SJSA1 (cell line): ENCODE data around the gene SH3D19. TPM values are rescaled to one million over a fixed set of nuclear protein-coding genes. Genes with fewer than 3 reads are reported as not detected.
"Not testable (repeated sequence)": the region's sequence is repeated elsewhere in the genome, so short reads cannot be mapped to it uniquely, and the experiment has no call there.

Experiments used
- DNase-seq, 2 experiments: peaks; one replicate each; pipeline ENCODE4 v3.0.0-alpha.2; 2015 to 2020; ENCODE audit warnings: low spot score in 2 of 2, low read depth in 1 of 2
- H3K27ac ChIP-seq: fragments of 250-450 bp; sonication (Bioruptor Pico); 2 replicates; pipeline ENCODE4 v1.5.1; 2020; ENCODE audit warnings: mild to moderate bottlenecking, moderate library complexity
- H3K27me3 ChIP-seq: fragments of 250-450 bp; sonication (Bioruptor Pico); replicated peaks from 2 replicates; pipeline ENCODE4 v1.5.1; 2020; ENCODE audit warnings: mild to moderate bottlenecking, moderate library complexity
- H3K36me3 ChIP-seq: fragments of 250-450 bp; sonication (Bioruptor Pico); 2 replicates; pipeline ENCODE4 v1.5.1; 2020; ENCODE audit warnings: mild to moderate bottlenecking
- H3K4me1 ChIP-seq: fragments of 250-450 bp; sonication (Bioruptor Pico); replicated peaks from 2 replicates; pipeline ENCODE4 v1.6.1; 2021; ENCODE audit warnings: mild to moderate bottlenecking
- H3K4me3 ChIP-seq: fragments of 250-450 bp; sonication (Bioruptor Pico); 2 replicates; pipeline ENCODE4 v1.5.1; 2020; ENCODE audit warnings: mild to moderate bottlenecking
- H3K9me3 ChIP-seq: fragments of 250-450 bp; sonication (Bioruptor Pico); replicated peaks from 2 replicates; pipeline ENCODE4 v1.5.1; 2020; ENCODE audit warnings: mild to moderate bottlenecking
- total RNA-seq: library from RNA; depleted of rRNA; stranded (reverse); fragments of >200 nt; shearing (Covaris generic); gene quantifications from 2 replicates; pipeline ENCODE4 v1.2.3, GENCODE V29; 2014; rRNA removed

SH3D19 gene
- total RNA-seq, 1 experiment from 2014 or later = 6.9 TPM

DNA sequence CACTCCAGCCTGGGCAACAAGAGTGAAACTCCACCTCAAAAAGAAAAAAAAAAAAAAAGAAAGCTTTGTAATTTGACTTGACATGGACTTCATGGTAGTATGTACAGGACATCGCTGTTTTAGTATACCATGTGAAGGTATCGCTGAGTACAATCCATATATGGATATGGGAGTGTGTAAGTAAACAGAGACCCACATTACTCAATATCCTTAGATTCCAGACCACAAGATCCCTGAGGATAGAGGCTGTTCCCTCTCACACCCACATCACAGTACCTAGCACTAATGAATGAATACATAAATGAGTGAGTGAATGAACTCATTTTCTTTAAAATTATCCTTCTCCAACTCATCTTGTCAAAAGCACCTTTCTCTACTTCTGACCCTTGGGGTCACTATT lies 234.4 kb downstream of the SH3D19 start:
- H3K27me3 ChIP-seq = no peaks in the 10 kb centered on the region
- H3K27ac ChIP-seq = no peak overlapping the region
- no peaks in the 10 kb centered on the region for H3K36me3 ChIP-seq
- H3K4me1 ChIP-seq = no peaks in the 10 kb centered on the region
- H3K9me3 ChIP-seq = no peaks in the 10 kb centered on the region
- DNase-seq = no peak
- H3K4me3 ChIP-seq = no peak overlapping the region

GRCh38 chr4:151087467-151087866 lies 237.9 kb downstream of the SH3D19 start:
- H3K36me3 ChIP-seq = no peaks in the 10 kb centered on the region
- H3K4me1 ChIP-seq = no peaks in the 10 kb centered on the region
- H3K4me3 ChIP-seq = no peak overlapping the region
- DNase-seq = no peak
- no peaks in the 10 kb centered on the region for H3K27me3 ChIP-seq
- H3K9me3 ChIP-seq = no peaks in the 10 kb centered on the region
- no peak overlapping the region for H3K27ac ChIP-seq

DNA sequence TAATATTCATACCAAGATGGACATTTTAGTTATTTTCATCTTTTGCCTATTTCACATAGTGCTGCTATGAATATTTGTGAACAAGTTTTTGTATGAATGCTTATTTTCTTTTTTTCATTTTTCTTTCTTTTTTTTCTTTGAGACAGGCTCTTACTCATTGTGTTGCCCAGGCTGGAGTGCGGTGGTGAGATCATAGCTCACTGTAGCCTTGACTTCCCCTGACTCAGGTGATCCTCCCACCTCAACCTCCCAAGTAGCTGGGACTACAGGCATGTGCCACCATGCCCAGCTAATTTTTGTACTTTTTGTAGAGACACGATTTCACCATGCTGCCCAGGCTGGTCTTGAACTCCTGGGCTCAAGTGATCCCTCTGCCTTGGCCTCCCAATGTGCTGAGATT lies 247.4 kb downstream of the SH3D19 start:
- not testable (repeated sequence) for DNase-seq, H3K36me3 ChIP-seq

GRCh38 chr4:151074416-151074916 lies 250.9 kb downstream of the SH3D19 start:
- Histone ChIP-seq H3K9me3 (no peaks in the 10 kb centered on the region), H3K4me3 (no peak overlapping the region), H3K4me1 (no peaks in the 10 kb centered on the region), H3K27ac (no peak overlapping the region), H3K36me3 (no peaks in the 10 kb centered on the region), H3K27me3 (no peaks in the 10 kb centered on the region)
- no peak for DNase-seq

More for the DNA sequence above, 247.4 kb downstream of the SH3D19 start:
- not testable (repeated sequence) for H3K4me3 ChIP-seq, H3K27ac ChIP-seq, H3K4me1 ChIP-seq, H3K27me3 ChIP-seq, H3K9me3 ChIP-seq

Other genes starting within 250 kb of the SH3D19 start
- 2,526 and 2,957 TPM in 2 replicates for gene RPS3A, start 226.0 kb downstream of the SH3D19 start, total RNA-seq
- gene PRSS48, start 48.4 kb downstream of the SH3D19 start, total RNA-seq = not detected in 2 replicates
- 0.53 and 3.0 TPM in 2 replicates for gene FHIP1A, start 83.6 kb upstream of the SH3D19 start, total RNA-seq